GM18505 (cell line): ENCODE measurements around the gene THADA.

Source experiments
- ATAC-seq: cut with Tn5 transposase; IDR thresholded peaks from one replicate; pipeline ENCODE4 v1.9.1; 2021; ENCODE audit not compliant: unreplicated experiment
- POLR2A ChIP-seq: IDR thresholded peaks from 4 replicates; pipeline ENCODE4 v1.6.1; 2011; ENCODE audit warnings: borderline replicate concordance; ENCODE audit not compliant: insufficient read depth, insufficient read length; ENCODE audit errors: extremely low read depth

THADA gene

GRCh38 chr2:43188561-43189386, 407.1 kb downstream of the THADA start:
- no peak for ATAC-seq
- no peak for TF ChIP-seq POLR2A

- no peak for TF ChIP-seq POLR2A
- no peak for ATAC-seq
Observed at GRCh38 chr2:43186679-43187374, 409.0 kb downstream of the THADA start.

GRCh38 chr2:43186321-43186678, 409.5 kb downstream of the THADA start:
- TF ChIP-seq POLR2A, result no peak
- no peak for ATAC-seq

GRCh38 chr2:43185146-43185545, 410.7 kb downstream of the THADA start:
- no peak for ATAC-seq
- TF ChIP-seq POLR2A, result no peak

GRCh38 chr2:43184339-43184895, 411.4 kb downstream of the THADA start:
- no peak for TF ChIP-seq POLR2A
- no peak for ATAC-seq

- ATAC-seq, result no peak
Observed at GRCh38 chr2:43183743-43184142, 412.1 kb downstream of the THADA start.

GRCh38 chr2:43180897-43181296, 414.9 kb downstream of the THADA start:
- ATAC-seq, result no peak
- TF ChIP-seq POLR2A, result no peak

More at GRCh38 chr2:43183743-43184142, 412.1 kb downstream of the THADA start:
- TF ChIP-seq POLR2A, result no peak
